H7 (cell line): Measurements from ENCODE around the gene GJA10. TPM values are rescaled to one million over a fixed set of nuclear protein-coding genes. Genes with fewer than 3 reads are reported as not detected.

ENCODE experiments used
- DNase-seq: peaks from one replicate; pipeline ENCODE4 v3.0.0; 2012
- H3K27me3 ChIP-seq: 2 replicates; pipeline ENCODE4 v1.6.0; 2011; ENCODE audit warnings: mild to moderate bottlenecking, low read length; ENCODE audit not compliant: control insufficient read depth, insufficient read depth
- H3K36me3 ChIP-seq: replicated peaks from 2 replicates; pipeline ENCODE4 v1.5.1; 2011; ENCODE audit warnings: low read length; ENCODE audit not compliant: control insufficient read depth, insufficient read depth
- H3K4me3 ChIP-seq: 2 replicates; pipeline ENCODE4 v1.5.1; 2011; ENCODE audit warnings: low read depth, mild to moderate bottlenecking, control low read depth, low read length, moderate library complexity; ENCODE audit not compliant: insufficient read depth
- total RNA-seq: library from RNA; depleted of rRNA; stranded (reverse); fragments of >200 nt; shearing (Covaris generic); gene quantifications from 2 replicates; pipeline ENCODE4 v1.2.3, GENCODE V29; 2014; rRNA removed

The GJA10 gene
- total RNA-seq, 1 experiment from 2014 or later: 0.28 TPM

DNA sequence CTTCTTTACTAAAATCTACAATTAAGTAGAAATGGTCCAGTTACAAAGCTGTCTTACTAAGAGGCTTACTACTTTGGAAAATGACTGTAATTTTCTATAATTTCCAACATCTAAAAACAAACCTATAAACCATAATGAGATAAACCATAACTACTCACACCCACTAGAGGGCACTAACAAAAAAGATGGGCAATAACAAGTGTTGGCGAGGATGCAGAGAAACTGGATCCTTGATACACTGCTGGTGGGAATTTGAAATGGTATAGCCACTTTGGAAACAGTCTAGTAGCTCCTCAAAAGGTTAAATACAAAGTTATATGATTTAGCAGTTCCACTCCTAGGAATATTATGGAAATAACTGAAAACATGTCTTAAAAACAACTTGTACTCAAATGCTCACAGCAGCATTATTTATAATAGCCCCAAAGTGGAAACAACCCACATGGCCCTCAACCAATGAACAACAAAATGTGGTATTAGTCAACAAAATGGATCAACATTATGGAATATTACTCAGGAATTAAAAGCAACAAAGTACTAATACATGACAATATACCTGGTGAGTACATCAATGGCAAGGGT is 50.6 kb downstream of the GJA10 start:
- DNase-seq: no peak
- H3K27me3 ChIP-seq: no peaks in the 10 kb centered on the region
- H3K36me3 ChIP-seq: no peaks in the 10 kb centered on the region
- H3K4me3 ChIP-seq: no peak overlapping the region

Other genes starting within 250 kb of the GJA10 start
- gene MDN1, start 74.7 kb upstream of the GJA10 start, total RNA-seq: 53.2 and 79.3 TPM in 2 replicates
- gene CASP8AP2, start 64.6 kb upstream of the GJA10 start, total RNA-seq: 11.3 and 20.2 TPM in 2 replicates